Gastrocnemius medialis (tissue), 4 donors: Measurements from ENCODE around the gene SPOCK1. TPM values are rescaled to one million over a fixed set of nuclear protein-coding genes. Genes with fewer than 3 reads are reported as not detected.

Experiments used
- ATAC-seq, 2 donors: fragments of 150-250 bp; one replicate each; pipeline ENCODE4 v1.9.1; 2016
- DNase-seq, 2 donors: peaks; one replicate each; pipeline ENCODE4 v3.0.0-alpha.2; 2019
- H3K27ac ChIP-seq, 4 donors: fragments of 200-600 bp; sonication (generic); 1 replicate in 1 of 4; 2 replicates in 3 of 4; pipeline ENCODE4 v1.5.1; 2016 to 2018; ENCODE audit warnings: mild to moderate bottlenecking in 2 of 4, moderate library complexity in 1 of 4
- H3K27me3 ChIP-seq, 3 donors: fragments of 200-600 bp; sonication (generic) in 2 of 3; 1 replicate in 1 of 3; 2 replicates in 2 of 3; pipeline versions ENCODE4 v1.5.1 to v1.6.0; 2016 to 2019; ENCODE audit warnings: mild to moderate bottlenecking in 1 of 3, moderate library complexity in 1 of 3
- H3K36me3 ChIP-seq, 2 donors: fragments of 200-600 bp; sonication (generic) in 1 of 2; one replicate each; pipeline ENCODE4 v1.5.1; 2017 to 2018
- H3K4me1 ChIP-seq, 2 donors: fragments of 200-600 bp; sonication (generic) in 1 of 2; one replicate each; pipeline ENCODE4 v1.5.1; 2016 to 2017; ENCODE audit warnings: mild to moderate bottlenecking in 2 of 2
- H3K4me3 ChIP-seq, 4 donors: fragments of 200-600 bp; sonication (generic) in 3 of 4; 1 replicate in 1 of 4; 2 replicates in 3 of 4; pipeline ENCODE4 v1.5.1; 2016 to 2019; ENCODE audit warnings: mild to moderate bottlenecking in 2 of 4
- H3K9me3 ChIP-seq, 3 donors: fragments of 200-600 bp; sonication (generic) in 2 of 3; 1 replicate in 1 of 3; 2 replicates in 2 of 3; pipeline ENCODE4 v1.5.1; 2016 to 2019
- POLR2A ChIP-seq, 2 donors: fragments of 450-650 bp; IDR thresholded peaks; one replicate each; pipeline ENCODE4 v1.6.1; 2017; ENCODE audit warnings: antibody characterized with exemption in 2 of 2, mild to moderate bottlenecking in 2 of 2, moderate library complexity in 2 of 2
- in situ Hi-C, 4 donors: fragments of 200-750 bp; cut with MboI; loops; one replicate each; pipeline versions ENCODE4 v1.15.0 to v1.8.0; 2017; ENCODE audit warnings: low sequenced_read_pairs in 4 of 4
- intact Hi-C: fragments of 100-400 bp; cut with DNase I; formaldehyde crosslinking; loops from one replicate; pipeline ENCODE4 v1.15.1; 2023; ENCODE audit warnings: low total_unique reads
- total RNA-seq, 4 donors: library from RNA; depleted of rRNA; stranded (reverse); fragments of >200 nt; gene quantifications; one replicate each; pipeline versions ENCODE4 v1.1.0 to v1.2.3, GENCODE V29; 2016
- TF ChIP-seq, protein P1 (sequence below), 5 experiments: fragments of 450-650 bp in 3 of 5; fragments of 200-600 bp in 2 of 5; sonication (generic) in 2 of 5; IDR thresholded peaks in 4 of 5; conservative IDR thresholded peaks in 1 of 5; 1 replicate in 4 of 5; 2 replicates in 1 of 5; pipeline ENCODE4 v1.5.1; 2016 to 2019; ENCODE audit warnings: antibody characterized with exemption in 5 of 5, mild to moderate bottlenecking in 3 of 5, moderate library complexity in 3 of 5

The SPOCK1 gene
- total RNA-seq, 4 donors from 2014 or later, result 5.8 to 33.8 (median 25.3) TPM

- Histone ChIP-seq H3K4me3 (no peak overlapping the region), H3K27me3 (no peaks in the 10 kb centered on the region), H3K36me3 (no peaks in the 10 kb centered on the region), H3K4me1 (no peaks in the 10 kb centered on the region), H3K9me3 (no peaks in the 10 kb centered on the region), H3K27ac (no peak overlapping the region)
- ATAC-seq (no peak), DNase-seq (no peak)
- in situ Hi-C loops, result no loop called here
- intact Hi-C loops, result no loop called here
- TF ChIP-seq, protein P1, sequence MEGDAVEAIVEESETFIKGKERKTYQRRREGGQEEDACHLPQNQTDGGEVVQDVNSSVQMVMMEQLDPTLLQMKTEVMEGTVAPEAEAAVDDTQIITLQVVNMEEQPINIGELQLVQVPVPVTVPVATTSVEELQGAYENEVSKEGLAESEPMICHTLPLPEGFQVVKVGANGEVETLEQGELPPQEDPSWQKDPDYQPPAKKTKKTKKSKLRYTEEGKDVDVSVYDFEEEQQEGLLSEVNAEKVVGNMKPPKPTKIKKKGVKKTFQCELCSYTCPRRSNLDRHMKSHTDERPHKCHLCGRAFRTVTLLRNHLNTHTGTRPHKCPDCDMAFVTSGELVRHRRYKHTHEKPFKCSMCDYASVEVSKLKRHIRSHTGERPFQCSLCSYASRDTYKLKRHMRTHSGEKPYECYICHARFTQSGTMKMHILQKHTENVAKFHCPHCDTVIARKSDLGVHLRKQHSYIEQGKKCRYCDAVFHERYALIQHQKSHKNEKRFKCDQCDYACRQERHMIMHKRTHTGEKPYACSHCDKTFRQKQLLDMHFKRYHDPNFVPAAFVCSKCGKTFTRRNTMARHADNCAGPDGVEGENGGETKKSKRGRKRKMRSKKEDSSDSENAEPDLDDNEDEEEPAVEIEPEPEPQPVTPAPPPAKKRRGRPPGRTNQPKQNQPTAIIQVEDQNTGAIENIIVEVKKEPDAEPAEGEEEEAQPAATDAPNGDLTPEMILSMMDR (IDR thresholded peaks at IDR 0.05 in 4 of 5, conservative IDR thresholded peaks at IDR 0.05 in 1 of 5), result no peak
- TF ChIP-seq POLR2A (IDR thresholded peaks at IDR 0.05), result no peak
Measured at GRCh38 chr5:137071526-137071925, 427.6 kb downstream of the SPOCK1 start.

- Histone ChIP-seq H3K27me3 (no peaks in the 10 kb centered on the region), H3K9me3 (no peaks in the 10 kb centered on the region), H3K4me3 (no peak overlapping the region), H3K4me1 (no peaks in the 10 kb centered on the region), H3K27ac (no peak overlapping the region), H3K36me3 (no peaks in the 10 kb centered on the region)
- DNase-seq (no peak), ATAC-seq (no peak)
- in situ Hi-C loops, result no loop called here
- intact Hi-C loops, result no loop called here
- TF ChIP-seq POLR2A (IDR thresholded peaks at IDR 0.05), result no peak
- TF ChIP-seq, protein P1 (IDR thresholded peaks at IDR 0.05 in 4 of 5, conservative IDR thresholded peaks at IDR 0.05 in 1 of 5), result no peak
Measured at GRCh38 chr5:137070521-137070920, 428.6 kb downstream of the SPOCK1 start.

- Histone ChIP-seq H3K27ac (no peak overlapping the region), H3K4me3 (no peak overlapping the region), H3K4me1 (no peaks in the 10 kb centered on the region), H3K9me3 (no peaks in the 10 kb centered on the region), H3K36me3 (no peaks in the 10 kb centered on the region), H3K27me3 (no peaks in the 10 kb centered on the region)
- DNase-seq (no peak), ATAC-seq (no peak)
- in situ Hi-C loops, result no loop called here
- intact Hi-C loops, result no loop called here
- no peak for TF ChIP-seq POLR2A (IDR thresholded peaks at IDR 0.05)
- TF ChIP-seq, protein P1 (IDR thresholded peaks at IDR 0.05 in 4 of 5, conservative IDR thresholded peaks at IDR 0.05 in 1 of 5), result no peak
Measured at GRCh38 chr5:137069358-137069757, 429.8 kb downstream of the SPOCK1 start.

GRCh38 chr5:137061382-137061781, 437.7 kb downstream of the SPOCK1 start:
- no peak overlapping the region for H3K4me3 ChIP-seq
- no peaks in the 10 kb centered on the region for H3K27me3 ChIP-seq
- intact Hi-C loops (no loop called here), in situ Hi-C loops (no loop called here)
- H3K27ac ChIP-seq, result no peak overlapping the region
- DNase-seq, result no peak
- H3K4me1 ChIP-seq, result no peaks in the 10 kb centered on the region
- TF ChIP-seq, protein P1 (IDR thresholded peaks at IDR 0.05 in 4 of 5, conservative IDR thresholded peaks at IDR 0.05 in 1 of 5), result no peak
- no peak for TF ChIP-seq POLR2A (IDR thresholded peaks at IDR 0.05)
- ATAC-seq, result no peak
- no peaks in the 10 kb centered on the region for H3K36me3 ChIP-seq
- H3K9me3 ChIP-seq, result no peaks in the 10 kb centered on the region

DNA sequence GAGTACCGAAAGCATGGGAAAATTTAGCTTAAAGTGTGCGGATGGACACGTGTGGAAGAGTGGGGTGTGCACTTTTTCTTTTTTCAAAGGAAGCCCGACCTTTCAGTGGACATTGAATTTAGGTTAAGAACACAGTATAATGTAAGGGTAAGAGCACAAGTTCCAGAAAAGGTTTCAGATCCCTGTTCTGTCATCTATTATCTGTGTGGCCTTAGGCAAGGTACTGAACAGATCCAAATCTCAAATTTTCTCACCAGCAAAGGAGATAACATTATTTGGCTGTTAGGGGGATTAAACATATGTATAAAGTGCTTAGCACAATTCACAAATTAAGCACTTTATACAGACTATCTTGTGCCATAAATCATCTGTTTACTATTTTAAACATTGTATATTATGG, 441.0 kb downstream of the SPOCK1 start:
- TF ChIP-seq POLR2A (IDR thresholded peaks at IDR 0.05), result no peak
- TF ChIP-seq, protein P1 (IDR thresholded peaks at IDR 0.05 in 4 of 5, conservative IDR thresholded peaks at IDR 0.05 in 1 of 5), result no peak
- Histone ChIP-seq H3K9me3 (no peaks in the 10 kb centered on the region), H3K27ac (no peak overlapping the region), H3K27me3 (no peaks in the 10 kb centered on the region), H3K36me3 (no peaks in the 10 kb centered on the region), H3K4me3 (no peak overlapping the region), H3K4me1 (no peaks in the 10 kb centered on the region)
- intact Hi-C loops, result no loop called here
- DNase-seq (no peak), ATAC-seq (no peak)
- in situ Hi-C loops, result no loop called here
